Ramos (cell line): ENCODE data around the gene GPR39.
"Not testable (repeated sequence)": the region's sequence is repeated elsewhere in the genome, so short reads cannot be mapped to it uniquely, and the experiment has no call there.

Source experiments
- in situ Hi-C: fragments of 300-500 bp; cut with MboI; formaldehyde crosslinking; loops from one replicate; pipeline ENCODE4 v1.14.3; 2022; ENCODE audit warnings: low sequenced_read_pairs; ENCODE audit not compliant: unreplicated experiment

Gene GPR39

DNA sequence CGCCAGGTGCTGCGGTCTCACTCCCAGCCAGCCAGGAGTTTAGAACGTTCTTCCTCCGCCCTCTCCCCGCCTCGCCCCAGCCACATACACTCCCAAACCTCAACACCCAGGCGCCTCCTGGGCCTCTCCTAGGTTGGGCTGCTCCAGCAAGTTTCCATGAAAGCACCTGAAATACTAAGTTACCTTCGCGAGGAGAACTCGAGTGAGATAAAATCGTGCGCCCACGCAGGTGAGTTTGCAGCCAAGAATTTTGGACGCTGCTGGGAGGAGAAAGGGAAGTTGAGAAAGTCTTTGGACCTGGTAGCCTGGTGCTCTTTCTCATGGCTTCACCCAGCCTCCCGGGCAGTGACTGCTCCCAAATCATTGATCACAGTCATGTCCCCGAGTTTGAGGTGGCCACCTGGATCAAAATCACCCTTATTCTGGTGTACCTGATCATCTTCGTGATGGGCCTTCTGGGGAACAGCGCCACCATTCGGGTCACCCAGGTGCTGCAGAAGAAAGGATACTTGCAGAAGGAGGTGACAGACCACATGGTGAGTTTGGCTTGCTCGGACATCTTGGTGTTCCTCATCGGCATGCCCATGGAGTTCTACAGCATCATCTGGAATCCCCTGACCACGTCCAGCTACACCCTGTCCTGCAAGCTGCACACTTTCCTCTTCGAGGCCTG, at the start of gene GPR39:
Gene GPR39 (plus strand): TSS at position 83 of the 673 bp plus-strand sequence.
- in situ Hi-C loops: no loop called here

DNA sequence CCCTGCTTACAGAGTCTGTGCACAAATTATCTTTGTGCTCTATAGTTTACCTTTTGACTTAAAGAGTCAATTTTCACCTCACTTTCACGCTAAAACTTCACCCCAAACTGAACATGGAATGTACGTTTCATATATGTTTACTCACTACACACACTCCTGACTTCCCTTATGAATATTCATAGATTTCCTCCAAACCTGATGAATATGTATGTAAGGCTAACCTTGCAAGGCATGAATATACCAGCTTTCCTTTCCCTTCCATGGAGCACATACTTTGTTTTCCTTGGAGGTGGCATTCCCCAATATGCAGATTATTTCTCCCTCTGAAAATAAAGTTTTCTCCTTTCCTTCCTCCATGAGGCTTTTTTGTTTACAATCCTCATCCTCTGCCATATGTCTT, 48.4 kb upstream of the GPR39 start:
- in situ Hi-C loops: no loop called here

DNA sequence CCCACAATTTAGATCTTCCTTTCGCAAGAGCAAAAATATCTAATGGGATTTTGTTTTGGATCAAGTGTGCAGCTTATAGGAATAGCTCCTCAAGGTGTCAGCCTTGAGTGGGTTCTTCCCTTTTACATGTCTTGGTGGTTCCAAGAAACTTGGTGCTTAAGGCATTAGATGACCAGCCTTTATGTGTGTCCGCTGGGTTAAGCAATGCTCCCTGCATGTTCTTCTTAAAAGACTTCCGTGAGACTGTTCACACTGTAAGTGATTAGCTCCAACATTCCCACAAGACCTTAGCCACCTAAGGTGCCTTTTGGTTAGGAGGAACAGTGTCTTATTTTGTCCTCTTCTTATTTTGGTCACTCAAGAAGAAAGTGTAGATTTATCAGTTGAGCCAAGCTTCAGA, 44.3 kb upstream of the GPR39 start:
- in situ Hi-C loops: no loop called here

DNA sequence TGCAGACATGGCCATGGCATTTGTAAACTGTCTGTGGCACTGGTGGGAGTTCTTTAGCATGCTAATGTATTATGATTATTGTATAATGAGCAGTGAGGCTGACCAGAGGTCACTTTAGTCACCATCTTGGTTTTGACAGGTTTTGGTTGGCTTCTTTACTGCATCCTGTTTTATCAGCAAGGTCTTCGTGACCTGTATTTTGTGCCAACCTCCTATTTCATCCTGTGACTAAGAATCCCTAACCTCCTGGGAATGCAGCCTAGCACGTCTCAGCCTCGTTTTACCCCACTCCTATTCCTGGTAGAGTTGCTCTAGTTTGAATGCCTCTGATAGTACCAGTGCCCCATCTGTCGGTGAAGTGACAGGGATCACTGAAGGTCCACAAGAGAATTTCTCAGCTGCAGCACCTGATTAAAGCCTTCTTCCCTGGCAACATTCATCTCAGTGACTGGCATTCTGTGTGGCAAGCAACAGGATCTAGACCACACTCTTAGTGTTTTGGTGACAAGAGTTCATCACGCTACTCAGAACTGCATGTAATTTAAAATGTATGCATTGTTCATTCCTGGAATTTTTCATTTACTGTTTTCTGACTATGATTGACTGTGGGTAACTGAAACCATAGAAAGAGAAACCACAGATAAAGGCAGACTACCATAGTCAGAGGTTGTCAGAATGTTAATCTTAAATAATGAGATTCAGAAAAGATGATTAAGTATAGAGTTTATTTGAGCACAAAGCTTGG, 43.0 kb upstream of the GPR39 start:
- in situ Hi-C loops: no loop called here

DNA sequence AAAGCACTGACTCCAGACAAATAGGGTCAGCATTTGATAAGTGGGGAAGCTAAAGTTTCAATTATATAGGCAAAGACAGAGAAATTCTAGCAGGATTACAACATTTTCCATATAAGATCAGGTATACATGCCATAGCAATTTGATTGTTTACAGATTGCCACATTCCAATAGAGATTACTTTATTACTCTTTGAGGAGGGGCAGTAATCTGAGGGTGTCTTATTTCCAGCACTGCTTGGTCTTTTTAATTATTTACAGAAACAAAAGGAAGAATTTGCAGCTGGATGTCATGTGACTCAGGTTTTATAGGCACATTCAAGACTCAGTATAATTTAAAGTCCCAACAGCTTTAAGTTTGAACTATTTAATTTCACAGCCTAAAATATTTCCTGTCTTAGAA, 42.5 kb upstream of the GPR39 start:
- in situ Hi-C loops: no loop called here

DNA sequence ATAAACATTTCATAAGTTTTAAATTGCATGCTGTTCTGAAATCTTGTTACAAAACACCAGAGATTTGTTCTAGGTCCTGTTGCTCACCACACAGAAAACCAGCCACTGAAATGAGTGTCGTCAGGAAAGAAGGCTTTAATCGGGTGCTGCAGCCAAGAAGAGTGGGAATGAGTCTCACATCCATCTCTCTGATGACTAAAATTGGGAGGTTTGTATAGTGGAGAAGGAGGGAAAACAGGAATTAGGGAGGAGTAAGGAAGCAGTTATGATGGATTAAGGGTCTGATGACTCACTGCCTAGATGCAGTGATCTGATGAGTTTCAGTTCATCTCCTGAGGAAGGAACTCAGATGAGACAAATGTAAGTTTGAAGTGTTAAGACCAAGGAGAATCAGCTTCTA, 42.1 kb upstream of the GPR39 start:
- in situ Hi-C loops: no loop called here

DNA sequence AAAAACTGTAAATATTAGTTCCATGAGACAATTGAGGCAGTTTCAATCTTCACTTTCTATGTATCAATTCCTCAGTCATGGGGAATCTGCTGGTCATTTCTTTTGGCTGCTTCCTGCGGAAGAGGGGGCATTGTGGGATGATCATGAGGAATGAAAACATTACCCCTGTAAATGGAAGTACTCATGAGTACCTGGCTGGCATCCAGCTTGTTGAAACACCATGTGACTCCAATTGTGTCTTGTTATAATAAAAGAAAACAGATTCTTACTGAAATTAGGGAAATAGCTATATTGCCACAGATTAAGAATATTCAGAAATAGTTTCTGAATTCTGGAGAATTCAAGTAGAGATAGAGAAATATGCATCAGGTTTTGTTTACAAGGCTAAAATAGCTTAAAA, 41.6 kb upstream of the GPR39 start:
- in situ Hi-C loops: no loop called here

DNA sequence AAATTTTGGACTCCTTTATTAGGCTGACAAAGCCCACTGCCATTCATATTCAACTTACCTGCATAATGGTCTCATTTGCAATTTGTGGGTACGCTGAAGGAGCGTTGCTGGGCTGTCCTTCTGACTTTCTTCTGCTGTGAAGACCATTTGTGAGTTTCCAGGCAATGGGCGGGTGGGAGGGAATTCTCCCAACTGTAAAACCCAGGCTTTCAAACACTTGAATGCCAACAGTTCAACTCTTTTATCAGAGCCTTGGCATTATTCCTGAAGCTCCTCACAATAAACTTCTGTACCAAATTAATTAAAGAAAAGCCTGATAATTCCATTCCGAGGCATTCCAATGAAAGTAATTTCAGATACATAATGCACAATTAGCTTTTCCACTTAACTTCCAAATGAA, 35.2 kb upstream of the GPR39 start:
- in situ Hi-C loops: no loop called here

DNA sequence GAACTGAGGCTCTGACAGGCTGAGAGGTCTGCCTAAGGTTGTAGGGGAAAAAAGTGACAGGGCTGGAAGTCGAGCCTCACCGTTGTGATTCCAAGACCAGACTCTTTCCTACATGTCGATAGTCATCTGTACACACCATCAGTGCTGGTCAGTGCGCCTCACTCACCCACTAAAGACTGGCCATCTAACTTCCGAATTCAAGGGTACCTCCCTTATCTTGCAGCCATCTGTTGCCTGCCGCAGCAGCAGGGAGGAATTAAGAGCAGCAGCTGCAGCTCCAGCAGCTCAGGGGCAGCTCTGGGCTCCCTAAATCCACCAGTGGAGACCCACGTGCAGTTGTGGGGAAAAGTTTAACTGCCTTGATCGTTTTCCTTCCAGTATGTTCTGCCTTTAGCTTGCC, 32.6 kb upstream of the GPR39 start:
- in situ Hi-C loops: no loop called here

DNA sequence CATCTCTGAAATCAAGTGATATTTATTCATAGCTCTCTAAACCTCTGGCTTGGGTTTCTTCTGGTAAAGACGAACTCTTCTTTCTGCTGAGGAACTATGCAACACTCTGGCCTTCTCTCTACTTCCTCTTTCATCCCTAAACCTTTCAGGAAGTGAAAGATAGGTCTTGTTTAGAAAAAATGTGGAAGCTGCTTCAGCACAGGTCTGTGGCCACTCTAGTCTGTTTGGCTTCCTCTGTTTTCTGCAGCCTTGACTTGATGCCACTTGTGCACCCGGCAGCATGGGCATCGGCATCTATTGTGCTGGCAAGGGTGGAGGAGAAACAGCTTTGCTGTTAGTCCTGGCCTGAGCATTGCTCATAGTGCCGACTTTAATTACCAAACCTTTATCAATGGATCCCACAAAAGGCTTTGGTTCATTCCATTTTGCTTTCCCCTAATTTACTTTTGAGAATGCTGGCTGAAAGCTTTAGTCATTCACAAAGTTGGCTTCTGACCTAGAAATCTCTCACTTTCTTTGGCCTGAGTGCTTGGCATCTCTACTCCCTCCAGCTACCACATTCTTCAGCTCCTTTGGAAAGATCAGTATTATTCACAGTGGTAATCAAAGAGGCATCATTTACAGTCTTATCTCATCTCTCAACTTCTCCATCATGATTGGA, 32.0 kb upstream of the GPR39 start:
- in situ Hi-C loops: no loop called here

DNA sequence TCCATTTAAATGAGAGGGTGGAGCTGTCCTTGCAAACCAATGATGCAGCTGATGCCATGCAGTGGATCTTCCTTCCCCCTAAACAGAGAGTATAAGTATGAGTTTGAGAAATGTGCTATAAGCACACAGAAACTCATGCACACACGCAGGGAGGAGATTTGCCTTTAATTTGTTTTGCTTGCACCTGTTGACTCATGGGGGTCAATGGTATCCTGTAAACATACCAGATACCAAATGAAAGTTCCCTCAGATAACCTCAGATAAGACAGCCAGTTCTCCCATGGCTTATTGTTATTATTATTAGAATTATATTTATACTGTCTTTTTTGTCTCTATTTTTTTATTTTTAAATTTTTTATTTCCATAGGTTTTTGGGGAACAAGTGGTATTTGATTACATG, 29.5 kb upstream of the GPR39 start:
- in situ Hi-C loops: no loop called here

DNA sequence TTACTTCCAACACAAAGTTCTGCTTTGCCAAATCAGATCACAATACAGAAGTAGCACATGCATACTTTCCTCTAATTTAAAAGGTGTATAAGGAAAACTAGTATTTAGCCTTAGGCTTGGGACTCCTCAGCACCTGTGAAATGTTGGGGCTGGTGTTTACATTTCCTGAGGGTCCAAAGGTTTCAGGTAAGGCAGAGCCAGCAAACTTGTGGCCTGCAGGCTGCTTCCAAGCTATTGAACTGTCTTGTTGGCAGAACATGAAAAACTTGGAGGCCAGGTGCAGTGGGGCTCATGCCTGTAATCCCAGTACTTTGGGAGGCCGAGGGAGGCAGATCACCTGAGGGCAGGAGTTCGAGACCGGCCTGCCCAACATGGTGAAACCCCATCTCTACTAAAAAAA, 26.5 kb upstream of the GPR39 start:
- in situ Hi-C loops: no loop called here

DNA sequence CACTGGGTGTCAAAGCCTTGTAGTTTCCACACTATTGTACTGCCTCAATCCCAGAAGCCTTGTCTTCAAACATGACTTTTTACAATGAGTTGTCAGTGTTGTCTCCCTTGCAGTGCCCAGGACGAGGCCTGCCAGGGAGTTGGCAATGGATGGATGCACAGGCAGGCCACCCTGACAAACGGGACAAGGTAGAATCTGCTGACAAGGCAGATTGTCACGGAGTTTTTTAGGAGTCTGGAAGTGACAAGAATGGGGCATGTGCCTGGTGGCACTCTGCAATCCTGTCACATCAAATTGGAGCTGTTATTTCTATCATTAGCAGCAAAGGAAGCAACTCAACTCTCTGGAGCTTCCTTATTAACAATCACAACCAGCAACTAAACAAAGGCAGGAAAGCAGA, 25.2 kb upstream of the GPR39 start:
- in situ Hi-C loops: no loop called here

DNA sequence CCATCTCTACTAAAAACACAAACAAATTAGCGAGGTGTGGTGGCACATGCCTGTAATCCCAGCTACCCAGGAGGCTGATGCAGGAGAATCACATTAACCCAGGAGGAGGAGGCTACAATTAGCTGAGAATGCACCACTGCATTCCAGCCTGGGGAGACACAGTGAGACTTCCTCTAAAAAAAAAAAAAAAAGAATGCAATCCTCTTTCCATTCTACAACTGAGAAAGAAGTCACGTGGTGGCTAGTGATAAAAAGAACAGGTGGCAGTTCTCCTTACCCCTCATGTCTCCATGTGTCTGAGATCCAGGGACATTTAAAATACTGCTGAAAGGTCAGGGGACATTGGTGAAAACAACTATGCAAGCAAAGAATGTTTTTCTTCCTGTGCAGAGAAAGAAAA, 24.4 kb upstream of the GPR39 start:
- in situ Hi-C loops: no loop called here

DNA sequence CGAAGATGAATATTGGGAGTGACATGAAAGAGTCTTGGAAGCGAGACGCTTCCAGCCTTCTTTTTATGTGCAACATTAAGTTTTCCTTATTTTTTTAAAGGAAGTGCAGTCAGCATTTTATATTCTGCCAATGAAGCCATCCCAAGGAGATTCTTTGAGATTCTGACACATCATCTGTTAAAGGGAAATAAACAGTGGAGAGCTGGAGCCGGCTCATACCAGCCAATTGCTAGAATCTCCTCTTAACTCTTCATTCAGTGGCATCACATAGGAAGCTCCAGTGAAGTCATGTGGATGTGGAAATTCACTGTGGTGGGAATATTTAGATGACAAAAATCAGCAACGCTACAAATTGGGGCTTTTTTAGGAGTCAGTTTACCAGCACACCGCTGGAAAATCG, 23.7 kb upstream of the GPR39 start:
- in situ Hi-C loops: no loop called here

DNA sequence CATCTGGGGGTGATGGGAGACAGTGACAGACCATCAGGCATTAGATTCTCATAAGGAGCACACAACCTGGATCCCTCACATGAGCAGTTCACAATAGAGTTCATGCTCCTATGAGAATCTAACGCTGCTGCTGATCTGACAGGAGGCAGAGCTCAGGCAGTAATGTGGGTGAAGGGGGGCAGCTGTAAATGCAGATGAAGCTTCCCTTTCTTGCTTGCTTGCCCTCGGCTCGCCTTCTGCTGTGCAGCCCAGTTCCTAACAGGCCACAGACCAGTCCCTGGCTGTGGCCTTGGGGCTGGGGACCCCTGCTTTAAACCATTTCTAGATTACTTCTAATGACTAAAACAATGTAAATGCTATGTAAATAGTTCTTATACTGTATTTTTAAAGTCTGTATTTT, 19.6 kb upstream of the GPR39 start:
- in situ Hi-C loops: not testable (repeated sequence)

DNA sequence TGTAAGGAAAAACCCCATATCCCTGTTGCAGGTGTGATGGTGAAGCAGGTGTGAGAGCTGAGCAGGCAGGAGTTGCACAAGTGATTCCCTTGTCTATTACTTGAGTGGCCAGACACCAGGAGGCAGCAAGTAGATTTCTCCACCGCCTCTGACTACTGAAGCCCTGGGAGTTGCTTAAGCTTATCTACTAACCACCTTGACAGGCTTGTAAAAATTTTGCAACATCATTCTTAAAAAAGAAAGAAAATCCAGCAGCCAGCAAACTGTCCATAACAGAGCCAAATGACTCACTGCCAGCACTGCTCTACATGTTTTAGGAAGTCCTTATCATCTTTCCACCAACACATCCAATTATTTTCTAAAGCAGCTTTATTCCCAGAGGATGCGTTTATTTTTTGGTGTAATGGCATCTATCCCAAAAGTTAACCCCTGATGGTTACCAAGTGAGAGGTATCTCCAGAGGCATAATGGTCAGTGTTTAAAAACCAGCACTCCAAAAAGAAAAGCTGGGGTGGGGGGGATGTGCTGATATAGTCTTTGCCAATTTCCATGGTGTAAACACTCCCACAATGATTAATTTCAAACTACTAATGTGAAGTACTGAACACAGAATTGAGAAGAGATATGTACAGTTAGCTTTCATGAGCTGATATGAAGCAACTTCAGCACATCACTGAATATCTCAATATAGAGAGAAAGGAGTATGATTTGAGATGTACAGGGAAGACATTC, 16.3 kb upstream of the GPR39 start:
- in situ Hi-C loops: no loop called here

DNA sequence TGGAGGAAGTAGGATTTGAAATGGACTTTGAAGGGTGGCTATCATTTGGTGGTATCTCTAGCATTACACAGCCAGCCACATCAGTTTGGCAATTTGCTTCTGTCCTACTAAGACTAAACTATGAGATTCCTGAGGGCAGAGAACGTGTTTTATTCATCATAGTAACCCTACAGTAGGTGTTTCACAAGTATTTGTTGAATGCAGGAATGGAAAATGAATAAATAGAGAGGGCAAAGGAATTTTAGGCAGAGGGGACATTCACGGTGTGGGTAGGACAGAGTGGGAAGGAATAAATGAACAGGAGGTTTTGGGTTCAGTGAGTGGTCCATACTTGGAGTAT, 15.7 kb upstream of the GPR39 start:
- in situ Hi-C loops: no loop called here

DNA sequence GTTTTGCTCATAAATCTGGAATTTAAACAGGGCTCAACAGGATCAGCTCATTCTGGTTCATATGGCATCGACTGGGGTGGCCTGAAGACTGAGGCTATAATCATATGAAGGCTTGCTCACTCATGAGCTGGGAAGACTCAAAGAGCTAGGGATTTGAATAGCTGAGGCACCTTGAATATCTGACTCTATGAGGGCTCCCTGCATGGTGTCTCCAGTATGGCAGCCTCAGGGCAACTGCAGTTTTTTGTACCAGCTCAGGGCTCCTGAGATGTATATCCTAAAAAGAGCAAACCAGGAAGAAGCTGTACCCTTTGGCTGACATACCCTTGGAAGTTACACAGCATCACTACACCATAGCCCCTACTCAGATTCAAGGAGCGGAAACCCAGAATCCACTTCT, 15.3 kb upstream of the GPR39 start:
- in situ Hi-C loops: no loop called here

DNA sequence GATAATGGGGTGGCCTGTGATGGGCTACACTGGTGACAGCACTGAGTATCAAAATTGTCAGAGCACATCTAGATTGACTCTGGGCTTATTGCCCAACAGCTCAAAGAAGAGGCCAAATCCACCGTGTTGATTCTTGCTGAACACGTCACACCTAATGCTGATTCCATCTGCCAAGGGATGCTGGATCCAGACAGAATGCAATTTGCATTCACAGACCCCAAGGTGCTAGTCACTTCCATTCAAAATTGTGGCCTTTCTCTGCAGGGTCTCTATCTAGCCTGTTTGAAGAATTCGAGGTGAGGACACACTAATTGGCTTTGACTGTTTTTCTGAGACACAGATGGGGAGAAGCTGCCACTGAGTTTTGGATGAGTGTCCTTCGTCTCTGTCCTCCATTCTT, 13.5 kb upstream of the GPR39 start:
- in situ Hi-C loops: no loop called here

DNA sequence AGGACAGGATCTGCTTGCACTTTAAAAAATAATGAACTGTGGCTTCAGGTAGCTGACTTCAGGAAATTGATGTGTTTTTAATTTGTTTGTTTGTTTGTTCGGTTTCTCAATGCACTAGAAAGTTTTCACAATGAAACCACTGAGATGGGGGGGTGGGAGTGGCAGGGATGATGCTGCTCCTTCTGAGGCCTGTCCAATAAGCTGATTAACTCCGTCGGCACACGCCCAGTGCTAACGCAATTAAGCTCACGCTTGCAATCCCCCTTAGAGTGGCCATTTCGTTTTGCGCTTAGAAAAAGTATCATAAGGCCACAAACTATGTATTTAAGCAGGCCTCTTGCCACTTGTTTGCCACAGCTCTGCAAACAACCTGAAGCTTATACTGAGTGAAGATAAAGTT, 12.5 kb upstream of the GPR39 start:
- in situ Hi-C loops: no loop called here
